HepG2 (cell line): ENCODE data around the gene TANGO2. TPM values are rescaled to one million over a fixed set of nuclear protein-coding genes. Genes with fewer than 3 reads are reported as not detected.

Source experiments
- ATF7-NPFF ChIP-seq: sonication (generic); formaldehyde crosslinking; IDR thresholded peaks from 2 replicates; pipeline ENCODE4 v1.8.1; 2023; ENCODE audit warnings: mild to moderate bottlenecking, low read depth, missing genetic modification reagents, moderate library complexity
- HNRNPLL ChIP-seq: fragments of 200-400 bp; formaldehyde crosslinking; IDR thresholded peaks from 2 replicates; pipeline ENCODE4 v1.6.1; 2017; ENCODE audit warnings: mild to moderate bottlenecking, low read depth, low read length; ENCODE audit not compliant: poor library complexity, severe bottlenecking
- KAT2B ChIP-seq: fragments of 150-350 bp; IDR thresholded peaks from 2 replicates; pipeline ENCODE4 v1.6.1; 2014; ENCODE audit warnings: low read depth, low read length, borderline replicate concordance
- NONO ChIP-seq, 2 experiments: fragments of 450-650 bp in 1 of 2; sonication (generic) in 1 of 2; formaldehyde crosslinking in 1 of 2; IDR thresholded peaks in 1 of 2; conservative IDR thresholded peaks in 1 of 2; 2 replicates each; pipeline versions ENCODE4 v1.6.1 to v1.8.0; 2017 to 2022; ENCODE audit warnings: mild to moderate bottlenecking in 1 of 2, missing genetic modification reagents in 1 of 2, moderate library complexity in 1 of 2
- SALL1 ChIP-seq: sonication (generic); formaldehyde crosslinking; IDR thresholded peaks from 2 replicates; pipeline ENCODE4 v1.8.0; 2022; ENCODE audit warnings: mild to moderate bottlenecking, missing genetic modification reagents
- SIN3B ChIP-seq: fragments of 150-350 bp; IDR thresholded peaks from 2 replicates; pipeline ENCODE4 v1.6.1; 2014; ENCODE audit warnings: low read length
- TBP ChIP-seq: sonication (generic); formaldehyde crosslinking; IDR thresholded peaks from 2 replicates; pipeline ENCODE4 v1.5.0; 2020; ENCODE audit warnings: missing genetic modification reagents
- U2AF1 ChIP-seq: fragments of 200-400 bp; formaldehyde crosslinking; optimal IDR thresholded peaks from 2 replicates; pipeline ENCODE3; 2017; ENCODE audit warnings: mild to moderate bottlenecking, low read depth, low read length
- ZNF274 ChIP-seq: sonication (generic); formaldehyde crosslinking; IDR thresholded peaks from 2 replicates; pipeline ENCODE4 v1.5.1; 2020; ENCODE audit warnings: mild to moderate bottlenecking, missing genetic modification reagents
- ZNF33B ChIP-seq: sonication (generic); formaldehyde crosslinking; IDR thresholded peaks from 2 replicates; pipeline ENCODE4 v1.5.1; 2020; ENCODE audit warnings: mild to moderate bottlenecking, missing genetic modification reagents
- ZNF652 ChIP-seq: IDR thresholded peaks from 2 replicates; pipeline ENCODE4 v1.6.1; 2016; ENCODE audit warnings: low read depth, borderline replicate concordance
- ZNF839 ChIP-seq: sonication (generic); formaldehyde crosslinking; IDR thresholded peaks from 2 replicates; pipeline ENCODE4 v1.4.0; 2020; ENCODE audit warnings: missing genetic modification reagents, mild to moderate bottlenecking, borderline replicate concordance
- ZSCAN12 ChIP-seq: sonication (generic); formaldehyde crosslinking; IDR thresholded peaks from 2 replicates; pipeline ENCODE4 v1.9.0; 2021; ENCODE audit warnings: mild to moderate bottlenecking, missing genetic modification reagents
- ZZZ3 ChIP-seq: sonication (generic); formaldehyde crosslinking; IDR thresholded peaks from 2 replicates; pipeline ENCODE4 v1.4.0; 2020; ENCODE audit warnings: missing genetic modification reagents, mild to moderate bottlenecking, borderline replicate concordance
- polyA plus RNA-seq, 8 experiments: library from polyadenylated mRNA; depleted of rRNA in 3 of 8; stranded (reverse) in 7 of 8; unstranded in 1 of 8; fragments of >200 nt; fragmentation: Illumina TruSeq in 4 of 8; extraction: Trizol in 4 of 8; gene quantifications; 2 replicates each; pipeline versions ENCODE4 v1.2.1 to v1.2.3, GENCODE V29; 2011 to 2016; ENCODE audit warnings: low read depth in 4 of 8, missing spikeins in 1 of 8, mixed read lengths in 1 of 8; ENCODE audit not compliant: insufficient read depth in 1 of 8
- total RNA-seq, 5 experiments: library from RNA; depleted of rRNA; stranded (reverse); fragments of >200 nt; fragmentation: Illumina TruSeq; extraction: Trizol; gene quantifications; 2 replicates each; pipeline ENCODE4 v1.2.3, GENCODE V29; 2016; ENCODE audit warnings: low read depth in 1 of 5
- TF ChIP-seq, protein P1 (sequence below): sonication (generic); formaldehyde crosslinking; IDR thresholded peaks from 2 replicates; pipeline ENCODE4 v1.4.0; 2020; ENCODE audit warnings: missing genetic modification reagents; ENCODE audit errors: not compliant biosample characterization
- TF ChIP-seq, protein P2 (sequence below): IDR thresholded peaks from 2 replicates; pipeline ENCODE4 v1.4.0; 2020; ENCODE audit warnings: mild to moderate bottlenecking, missing genetic modification reagents
- TF ChIP-seq, protein P3 (sequence below): sonication (generic); formaldehyde crosslinking; IDR thresholded peaks from 2 replicates; pipeline ENCODE4 v1.8.1; 2023; ENCODE audit warnings: mild to moderate bottlenecking, inconsistent platforms, moderate library complexity, missing genetic modification reagents, borderline replicate concordance
- TF ChIP-seq, protein P4 (sequence below): sonication (generic); formaldehyde crosslinking; IDR thresholded peaks from 2 replicates; pipeline ENCODE4 v1.5.0; 2020; ENCODE audit warnings: missing genetic modification reagents
- TF ChIP-seq, protein P5 (sequence below): IDR thresholded peaks from 2 replicates; pipeline ENCODE4 v1.6.1; 2016; ENCODE audit warnings: mild to moderate bottlenecking

Gene TANGO2
- total and polyA plus RNA-seq, 2 of the 13 experiments (the other 11 are each of a cell fraction or from before 2014, with no cell fraction given) = 12.9 to 14.8 TPM

DNA sequence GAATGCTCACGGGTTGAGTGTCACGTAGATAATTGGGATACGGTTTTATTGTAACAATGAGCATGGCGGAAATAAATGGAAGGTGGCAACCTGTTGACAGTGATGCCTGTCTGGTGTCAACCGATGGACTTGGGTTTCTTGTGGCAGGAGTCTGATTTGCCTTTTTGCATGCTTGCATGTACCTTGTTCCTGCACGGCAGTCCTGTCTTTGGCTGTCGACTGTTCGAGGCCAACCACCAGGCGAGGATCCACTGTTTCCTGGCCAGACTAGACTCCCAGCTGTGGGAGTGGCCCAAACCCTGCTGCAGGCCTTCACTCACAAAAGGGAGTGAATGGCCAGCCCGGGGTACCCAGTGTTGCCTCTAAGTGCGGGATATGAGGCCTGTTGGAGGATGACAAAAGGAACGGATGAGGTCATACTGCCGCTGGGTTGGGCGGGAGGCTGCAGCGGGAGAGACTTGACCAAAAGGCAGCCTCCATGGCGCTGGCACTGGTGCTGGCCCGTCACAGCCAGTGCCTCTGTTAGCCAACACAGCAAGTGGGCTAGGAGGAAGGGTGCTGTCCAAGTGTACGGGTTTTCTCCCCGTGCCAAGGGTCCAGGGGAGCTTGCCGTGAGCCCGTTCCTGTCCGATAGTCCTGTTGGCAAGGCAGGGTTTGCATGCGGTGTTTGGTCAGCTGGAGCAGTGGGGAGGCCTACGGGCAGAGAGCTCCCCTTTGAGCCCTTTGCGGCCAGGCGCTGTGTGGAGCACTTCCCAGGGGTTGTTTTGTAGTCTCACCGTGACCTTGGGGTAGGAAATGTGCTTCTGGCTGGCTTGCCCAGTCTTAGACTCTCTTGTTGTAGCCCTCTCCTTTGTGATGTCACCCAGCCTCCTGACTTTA lies 60.1 kb downstream of the TANGO2 start (continued):
- TF ChIP-seq, protein P1, sequence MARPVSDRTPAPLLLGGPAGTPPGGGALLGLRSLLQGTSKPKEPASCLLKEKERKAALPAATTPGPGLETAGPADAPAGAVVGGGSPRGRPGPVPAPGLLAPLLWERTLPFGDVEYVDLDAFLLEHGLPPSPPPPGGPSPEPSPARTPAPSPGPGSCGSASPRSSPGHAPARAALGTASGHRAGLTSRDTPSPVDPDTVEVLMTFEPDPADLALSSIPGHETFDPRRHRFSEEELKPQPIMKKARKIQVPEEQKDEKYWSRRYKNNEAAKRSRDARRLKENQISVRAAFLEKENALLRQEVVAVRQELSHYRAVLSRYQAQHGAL (CRISPR knock-in tag) = no peak
- 0 out of 2 replicates have a peak, but pooled peaks have one; percentile 54 for TF ChIP-seq ZNF33B (CRISPR knock-in tag)
- no peak for TF ChIP-seq NONO (IDR thresholded peaks at IDR 0.05)
- TF ChIP-seq NONO (CRISPR knock-in tag; conservative IDR thresholded peaks at IDR 0.05) = no peak
- no peak for TF ChIP-seq KAT2B
- peak; percentile 36; the same call in 1 of the 2 replicates for TF ChIP-seq ZNF274 (CRISPR knock-in tag)
- no peak for TF ChIP-seq TBP (CRISPR knock-in tag)
- no peak for TF ChIP-seq ATF7-NPFF (CRISPR knock-in tag)
- TF ChIP-seq, protein P2, sequence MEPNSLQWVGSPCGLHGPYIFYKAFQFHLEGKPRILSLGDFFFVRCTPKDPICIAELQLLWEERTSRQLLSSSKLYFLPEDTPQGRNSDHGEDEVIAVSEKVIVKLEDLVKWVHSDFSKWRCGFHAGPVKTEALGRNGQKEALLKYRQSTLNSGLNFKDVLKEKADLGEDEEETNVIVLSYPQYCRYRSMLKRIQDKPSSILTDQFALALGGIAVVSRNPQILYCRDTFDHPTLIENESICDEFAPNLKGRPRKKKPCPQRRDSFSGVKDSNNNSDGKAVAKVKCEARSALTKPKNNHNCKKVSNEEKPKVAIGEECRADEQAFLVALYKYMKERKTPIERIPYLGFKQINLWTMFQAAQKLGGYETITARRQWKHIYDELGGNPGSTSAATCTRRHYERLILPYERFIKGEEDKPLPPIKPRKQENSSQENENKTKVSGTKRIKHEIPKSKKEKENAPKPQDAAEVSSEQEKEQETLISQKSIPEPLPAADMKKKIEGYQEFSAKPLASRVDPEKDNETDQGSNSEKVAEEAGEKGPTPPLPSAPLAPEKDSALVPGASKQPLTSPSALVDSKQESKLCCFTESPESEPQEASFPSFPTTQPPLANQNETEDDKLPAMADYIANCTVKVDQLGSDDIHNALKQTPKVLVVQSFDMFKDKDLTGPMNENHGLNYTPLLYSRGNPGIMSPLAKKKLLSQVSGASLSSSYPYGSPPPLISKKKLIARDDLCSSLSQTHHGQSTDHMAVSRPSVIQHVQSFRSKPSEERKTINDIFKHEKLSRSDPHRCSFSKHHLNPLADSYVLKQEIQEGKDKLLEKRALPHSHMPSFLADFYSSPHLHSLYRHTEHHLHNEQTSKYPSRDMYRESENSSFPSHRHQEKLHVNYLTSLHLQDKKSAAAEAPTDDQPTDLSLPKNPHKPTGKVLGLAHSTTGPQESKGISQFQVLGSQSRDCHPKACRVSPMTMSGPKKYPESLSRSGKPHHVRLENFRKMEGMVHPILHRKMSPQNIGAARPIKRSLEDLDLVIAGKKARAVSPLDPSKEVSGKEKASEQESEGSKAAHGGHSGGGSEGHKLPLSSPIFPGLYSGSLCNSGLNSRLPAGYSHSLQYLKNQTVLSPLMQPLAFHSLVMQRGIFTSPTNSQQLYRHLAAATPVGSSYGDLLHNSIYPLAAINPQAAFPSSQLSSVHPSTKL = no peak
- TF ChIP-seq, protein P3, sequence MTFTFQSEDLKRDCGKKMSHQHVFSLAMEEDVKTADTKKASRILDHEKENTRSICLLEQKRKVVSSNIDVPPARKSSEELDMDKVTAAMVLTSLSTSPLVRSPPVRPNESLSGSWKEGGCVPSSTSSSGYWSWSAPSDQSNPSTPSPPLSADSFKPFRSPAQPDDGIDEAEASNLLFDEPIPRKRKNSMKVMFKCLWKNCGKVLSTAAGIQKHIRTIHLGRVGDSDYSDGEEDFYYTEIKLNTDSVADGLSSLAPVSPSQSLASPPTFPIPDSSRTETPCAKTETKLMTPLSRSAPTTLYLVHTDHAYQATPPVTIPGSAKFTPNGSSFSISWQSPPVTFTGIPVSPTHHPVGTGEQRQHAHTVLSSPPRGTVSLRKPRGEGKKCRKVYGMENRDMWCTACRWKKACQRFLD (CRISPR knock-in tag) = 0 out of 2 replicates have a peak, but pooled peaks have one; percentile 20
- no peak for TF ChIP-seq ZSCAN12
- TF ChIP-seq, protein P4, sequence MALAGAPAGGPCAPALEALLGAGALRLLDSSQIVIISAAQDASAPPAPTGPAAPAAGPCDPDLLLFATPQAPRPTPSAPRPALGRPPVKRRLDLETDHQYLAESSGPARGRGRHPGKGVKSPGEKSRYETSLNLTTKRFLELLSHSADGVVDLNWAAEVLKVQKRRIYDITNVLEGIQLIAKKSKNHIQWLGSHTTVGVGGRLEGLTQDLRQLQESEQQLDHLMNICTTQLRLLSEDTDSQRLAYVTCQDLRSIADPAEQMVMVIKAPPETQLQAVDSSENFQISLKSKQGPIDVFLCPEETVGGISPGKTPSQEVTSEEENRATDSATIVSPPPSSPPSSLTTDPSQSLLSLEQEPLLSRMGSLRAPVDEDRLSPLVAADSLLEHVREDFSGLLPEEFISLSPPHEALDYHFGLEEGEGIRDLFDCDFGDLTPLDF = no peak
- TF ChIP-seq ZNF839 (CRISPR knock-in tag) = peak; percentile 75; the same call in 1 of the 2 replicates
- peak; percentile 33 for TF ChIP-seq U2AF1
- peak; percentile 45 for TF ChIP-seq HNRNPLL
- TF ChIP-seq ZNF652 (CRISPR knock-in tag) = no peak
- no peak; the same call in 1 of the 2 replicates for TF ChIP-seq SALL1 (CRISPR knock-in tag)
- TF ChIP-seq SIN3B = no peak
- no peak for TF ChIP-seq ZZZ3 (CRISPR knock-in tag)
- TF ChIP-seq, protein P5, sequence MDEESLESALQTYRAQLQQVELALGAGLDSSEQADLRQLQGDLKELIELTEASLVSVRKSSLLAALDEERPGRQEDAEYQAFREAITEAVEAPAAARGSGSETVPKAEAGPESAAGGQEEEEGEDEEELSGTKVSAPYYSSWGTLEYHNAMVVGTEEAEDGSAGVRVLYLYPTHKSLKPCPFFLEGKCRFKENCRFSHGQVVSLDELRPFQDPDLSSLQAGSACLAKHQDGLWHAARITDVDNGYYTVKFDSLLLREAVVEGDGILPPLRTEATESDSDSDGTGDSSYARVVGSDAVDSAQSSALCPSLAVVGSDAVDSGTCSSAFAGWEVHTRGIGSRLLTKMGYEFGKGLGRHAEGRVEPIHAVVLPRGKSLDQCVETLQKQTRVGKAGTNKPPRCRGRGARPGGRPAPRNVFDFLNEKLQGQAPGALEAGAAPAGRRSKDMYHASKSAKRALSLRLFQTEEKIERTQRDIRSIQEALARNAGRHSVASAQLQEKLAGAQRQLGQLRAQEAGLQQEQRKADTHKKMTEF (CRISPR knock-in tag) = 0 out of 2 replicates have a peak, but pooled peaks have one; percentile 52
